Measurements from ENCODE around the gene NASP.

NASP gene

GRCh38 chr1:45583666-45584350 is at the start of gene NASP:
Gene NASP (plus strand): TSS chr1:45584041. CDS start chr1:45584147, 106 bp downstream.
- peak; percentile 85 for DNase-seq (ENCODE audit: low read depth)

- no peak for DNase-seq (ENCODE audit: low read depth)
Observed at GRCh38 chr1:45535988-45536766, 47.7 kb upstream of the NASP start.

- no peak for DNase-seq (ENCODE audit: low read depth)
Observed at GRCh38 chr1:45536886-45537285, 47.0 kb upstream of the NASP start.

GRCh38 chr1:45541193-45541592 is 42.6 kb upstream of the NASP start:
- DNase-seq (ENCODE audit: low read depth), result no peak

GRCh38 chr1:45542591-45542990 is 41.2 kb upstream of the NASP start:
- no peak for DNase-seq (ENCODE audit: low read depth)

GRCh38 chr1:45543581-45544417 is 40.0 kb upstream of the NASP start:
- peak; percentile 64 for DNase-seq (ENCODE audit: low read depth)

GRCh38 chr1:45544530-45544929 is 39.3 kb upstream of the NASP start:
- no peak for DNase-seq (ENCODE audit: low read depth)

GRCh38 chr1:45545019-45545493 is 38.8 kb upstream of the NASP start:
- DNase-seq (ENCODE audit: low read depth), result no peak

GRCh38 chr1:45545553-45546310 is 38.1 kb upstream of the NASP start:
- no peak for DNase-seq (ENCODE audit: low read depth)

- DNase-seq (ENCODE audit: low read depth), result peak; percentile 83
Observed at GRCh38 chr1:45550401-45551351, 33.2 kb upstream of the NASP start, which contains the start of gene AKR1A1. Gene AKR1A1 (plus strand): TSS chr1:45550826. CDS start chr1:45561795, 10,969 bp downstream.

GRCh38 chr1:45551684-45552083 is 32.2 kb upstream of the NASP start:
- DNase-seq (ENCODE audit: low read depth), result no peak

- no peak for DNase-seq (ENCODE audit: low read depth)
Observed at GRCh38 chr1:45552331-45552730, 31.5 kb upstream of the NASP start.

- DNase-seq (ENCODE audit: low read depth), result no peak
Observed at GRCh38 chr1:45554198-45554597, 29.6 kb upstream of the NASP start.

- no peak for DNase-seq (ENCODE audit: low read depth)
Observed at GRCh38 chr1:45557422-45557944, 26.4 kb upstream of the NASP start.

- no peak for DNase-seq (ENCODE audit: low read depth)
Observed at GRCh38 chr1:45563843-45564242, 20.0 kb upstream of the NASP start.

GRCh38 chr1:45566722-45567121 is 17.1 kb upstream of the NASP start:
- no peak for DNase-seq (ENCODE audit: low read depth)

- DNase-seq (ENCODE audit: low read depth), result no peak
Observed at GRCh38 chr1:45567911-45568310, 15.9 kb upstream of the NASP start.

- DNase-seq (ENCODE audit: low read depth), result no peak
Observed at GRCh38 chr1:45568421-45568820, 15.4 kb upstream of the NASP start.

- no peak for DNase-seq (ENCODE audit: low read depth)
Observed at GRCh38 chr1:45569571-45569961, 14.3 kb upstream of the NASP start.

- peak; percentile 40 for DNase-seq (ENCODE audit: low read depth)
Observed at GRCh38 chr1:45569962-45570581, 13.8 kb upstream of the NASP start.
